Stimulated activated CD4-positive, alpha-beta T cell treated with anti-CD3 and anti-CD28 coated beads, Interleukin-4, amount 100 ng/mL, for 4 hours (primary cell): Measurements from ENCODE around the gene PLA2G4B.

Experiments
- DNase-seq, 2 experiments: peaks; one replicate each; pipeline ENCODE4 v3.0.0-alpha.2; 2020

Gene PLA2G4B

GRCh38 chr15:41872166-41872747 is 33.6 kb downstream of the PLA2G4B start:
- DNase-seq, result peak in 1 of 2 experiments; percentile 34

DNA sequence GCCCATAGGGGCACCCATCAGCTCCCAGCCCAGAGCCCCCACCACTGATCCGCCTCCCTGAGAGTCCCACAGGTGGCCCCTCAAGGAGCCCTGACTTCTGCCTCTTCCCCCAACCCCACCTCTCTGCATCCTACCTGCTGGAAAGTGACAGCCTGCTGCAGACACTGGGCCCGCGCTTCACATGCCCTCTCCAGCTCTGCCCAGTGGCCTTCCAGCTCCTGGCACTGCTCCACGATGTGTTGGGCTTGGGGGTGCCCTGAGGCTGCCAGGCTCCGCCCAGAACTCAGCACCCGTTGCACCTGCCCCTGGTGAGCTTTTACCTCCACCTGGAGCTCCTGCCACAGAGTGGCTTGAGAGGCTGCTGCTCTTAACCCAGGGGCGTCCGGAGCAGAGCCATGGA is 35.1 kb downstream of the PLA2G4B start:
- DNase-seq, result no peak

- no peak for DNase-seq
Observed at GRCh38 chr15:41874736-41875135, 36.1 kb downstream of the PLA2G4B start.

DNA sequence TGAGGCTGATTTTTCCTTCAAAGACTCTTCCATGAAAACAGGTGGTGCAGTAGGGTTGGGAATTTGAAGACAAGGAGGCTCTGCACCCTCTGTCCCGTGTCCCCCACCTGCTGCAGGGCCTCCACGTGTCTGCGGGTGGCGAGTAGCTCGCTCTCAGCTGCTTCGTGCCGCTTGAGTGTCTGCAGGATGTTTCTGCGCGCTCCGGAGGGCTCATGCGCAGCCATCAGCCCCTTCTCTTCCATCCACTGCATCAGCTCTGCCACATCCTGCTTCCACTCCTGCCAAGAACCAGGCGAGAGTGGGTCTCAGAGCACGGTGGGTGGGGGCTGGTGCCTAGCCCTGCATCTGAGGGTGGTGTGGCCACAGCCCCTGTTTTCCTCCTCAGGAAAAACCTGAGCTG is 37.4 kb downstream of the PLA2G4B start:
- no peak for DNase-seq

- DNase-seq, result no peak
Observed at GRCh38 chr15:41876689-41877088, 38.0 kb downstream of the PLA2G4B start.

DNA sequence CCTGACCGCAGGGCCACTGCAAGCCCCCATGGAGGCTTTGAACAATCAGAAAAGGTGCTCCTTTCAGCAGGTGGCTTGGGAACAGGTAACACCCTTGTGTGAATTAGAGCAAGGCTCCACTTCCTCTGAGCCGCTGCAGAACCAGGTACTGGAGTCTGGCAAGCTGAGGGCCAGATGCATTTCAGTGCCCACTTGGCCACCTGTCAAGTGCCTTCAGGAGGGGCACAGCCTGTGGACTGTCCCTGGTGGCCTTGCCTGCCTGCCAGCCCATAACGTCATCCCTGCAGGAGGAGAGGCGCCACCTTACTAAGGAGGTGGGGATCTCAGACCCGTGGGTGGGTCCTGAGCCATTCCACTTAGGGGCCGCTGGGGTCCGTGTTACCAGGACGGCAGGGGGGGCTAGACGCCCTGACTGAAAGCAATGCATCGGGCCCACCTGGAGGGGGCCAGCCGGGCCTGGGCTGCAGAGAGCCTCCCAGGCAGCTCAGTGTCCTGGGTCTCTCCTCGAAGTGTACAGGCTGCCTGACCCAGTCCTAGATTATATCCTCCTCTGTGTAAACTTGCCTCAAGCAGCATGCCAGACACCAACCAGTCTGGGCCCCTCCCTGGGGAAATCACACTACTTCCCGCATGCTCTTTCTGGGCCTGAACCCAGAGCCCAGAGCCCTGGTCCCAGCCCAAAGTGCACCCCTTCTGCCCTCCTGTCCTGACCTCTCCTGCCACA is 39.1 kb downstream of the PLA2G4B start:
- no peak for DNase-seq

GRCh38 chr15:41878355-41878699 is 39.7 kb downstream of the PLA2G4B start:
- no peak for DNase-seq

- DNase-seq, result no peak
Observed at GRCh38 chr15:41879321-41879845, 40.7 kb downstream of the PLA2G4B start.

- no peak for DNase-seq
Observed at GRCh38 chr15:41880156-41880877, 41.7 kb downstream of the PLA2G4B start.

GRCh38 chr15:41881086-41881485 is 42.4 kb downstream of the PLA2G4B start:
- no peak for DNase-seq

DNA sequence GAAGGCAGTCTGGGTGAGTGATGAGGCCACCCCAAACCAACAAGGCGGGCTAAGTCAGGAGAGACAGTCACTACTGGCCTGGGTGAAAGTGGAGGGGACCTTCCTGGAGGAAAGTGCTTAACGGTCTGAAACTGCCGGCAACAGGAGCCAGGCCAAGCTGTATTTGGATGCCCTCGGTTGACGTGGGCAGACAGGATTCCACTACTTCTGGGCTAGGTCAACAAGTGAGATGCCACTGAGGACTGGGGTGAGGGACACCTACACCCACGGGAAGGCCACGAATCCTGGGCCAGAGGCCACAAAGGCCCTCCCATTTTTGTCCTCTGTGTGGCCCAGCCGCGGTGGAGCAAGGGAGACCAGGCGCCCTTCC is 42.9 kb downstream of the PLA2G4B start:
- DNase-seq, result no peak

DNA sequence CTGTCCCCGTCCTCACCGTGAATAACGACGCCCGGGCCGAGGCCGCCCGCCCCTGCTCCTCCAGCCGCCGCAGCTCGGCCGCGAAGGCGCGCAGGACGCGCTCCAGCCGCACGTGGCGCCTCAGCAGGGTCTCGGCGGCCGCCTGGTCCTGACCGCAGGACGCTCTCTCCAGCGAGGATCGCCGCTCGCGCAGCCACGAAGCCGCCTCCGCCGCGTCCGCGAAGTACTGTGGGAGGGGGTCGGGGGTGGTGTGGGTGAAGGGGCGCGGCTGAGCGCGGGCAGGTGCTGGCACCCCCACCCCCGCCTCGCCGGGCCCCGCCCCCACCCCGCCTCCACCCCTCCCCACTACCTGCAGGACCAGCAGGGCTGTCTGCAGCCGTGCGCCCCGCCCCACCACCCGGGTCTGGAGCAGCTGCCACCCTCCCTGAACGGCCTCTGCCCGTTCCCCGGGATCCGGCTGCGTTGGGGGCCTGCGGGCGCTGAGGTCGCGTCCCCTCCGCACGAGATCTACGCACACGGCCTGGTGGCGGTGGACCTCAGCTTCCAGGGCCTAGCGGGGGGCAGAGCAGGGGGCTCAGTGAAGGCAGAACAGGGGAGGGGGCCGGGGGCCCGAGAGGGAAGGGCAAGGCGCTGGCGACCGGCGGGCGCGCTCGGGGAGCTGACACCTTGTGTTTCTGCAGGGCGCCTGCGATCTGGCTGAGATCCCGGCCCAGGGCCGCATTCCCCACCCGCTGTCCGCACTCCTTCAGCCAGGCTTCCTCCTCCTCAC is 43.5 kb downstream of the PLA2G4B start:
- peak in 1 of 2 experiments; percentile 6 for DNase-seq

DNA sequence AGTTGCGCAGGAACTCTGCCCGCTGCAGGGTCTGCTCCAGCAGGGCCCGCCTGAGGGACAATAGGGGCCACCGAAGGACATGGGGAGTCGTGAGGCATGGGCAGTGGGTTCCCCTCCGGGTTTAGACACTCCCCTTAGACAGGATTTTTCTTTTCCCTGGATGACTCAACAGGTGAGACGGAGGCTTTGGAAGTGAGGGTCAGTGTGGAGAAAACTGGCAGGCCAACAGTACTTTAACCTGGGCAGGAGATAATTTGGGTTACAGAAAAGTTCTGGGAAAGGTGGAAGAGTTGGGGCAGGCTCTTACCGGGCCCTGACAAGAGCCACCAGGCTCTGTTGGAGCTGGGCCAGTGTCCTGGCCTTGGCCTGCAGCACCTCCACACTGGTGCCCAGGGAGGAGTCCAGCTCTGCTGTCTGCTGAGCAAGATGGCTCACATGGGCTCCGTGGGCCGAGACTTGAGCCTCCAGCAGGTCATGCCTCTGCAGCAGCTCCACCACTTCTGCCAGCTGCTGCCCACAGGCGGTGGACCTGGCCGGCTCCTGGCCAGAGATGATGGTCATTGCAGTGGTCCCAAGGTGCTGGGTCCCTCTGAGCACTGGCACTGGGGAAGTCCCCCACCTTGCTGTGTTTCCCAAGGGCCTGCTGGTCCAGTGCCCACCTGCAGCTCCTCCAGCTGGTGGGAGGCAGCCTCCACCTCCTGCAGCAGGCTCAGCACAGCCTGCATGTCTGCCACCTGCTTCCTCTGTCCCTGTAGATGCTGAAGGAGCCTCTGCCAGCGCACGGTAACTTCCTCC is 44.2 kb downstream of the PLA2G4B start:
- no peak for DNase-seq

- DNase-seq, result no peak
Observed at GRCh38 chr15:41883484-41883825, 44.8 kb downstream of the PLA2G4B start.

- no peak for DNase-seq
Observed at GRCh38 chr15:41884458-41884857, 45.8 kb downstream of the PLA2G4B start.

DNA sequence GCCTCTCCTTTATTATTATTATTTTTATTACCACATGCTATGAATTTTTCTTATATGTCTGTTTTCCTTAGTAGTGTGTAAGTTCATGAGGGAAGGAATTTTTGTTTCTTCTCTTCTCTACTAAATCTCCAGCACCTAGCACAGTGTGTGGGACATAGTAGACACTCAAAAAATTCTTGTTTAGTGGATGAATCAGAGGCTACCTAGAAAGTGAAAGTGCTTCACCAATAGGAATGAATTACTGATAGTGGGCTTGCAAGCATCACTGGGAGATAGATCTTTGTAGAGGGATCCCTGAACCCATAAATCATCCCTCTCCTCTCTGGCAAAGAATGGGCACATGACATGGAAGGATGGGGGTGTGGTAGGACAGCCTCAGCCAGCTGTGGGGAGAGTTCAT is 46.7 kb downstream of the PLA2G4B start:
- no peak for DNase-seq

GRCh38 chr15:41885841-41886240 is 47.2 kb downstream of the PLA2G4B start:
- DNase-seq, result no peak

DNA sequence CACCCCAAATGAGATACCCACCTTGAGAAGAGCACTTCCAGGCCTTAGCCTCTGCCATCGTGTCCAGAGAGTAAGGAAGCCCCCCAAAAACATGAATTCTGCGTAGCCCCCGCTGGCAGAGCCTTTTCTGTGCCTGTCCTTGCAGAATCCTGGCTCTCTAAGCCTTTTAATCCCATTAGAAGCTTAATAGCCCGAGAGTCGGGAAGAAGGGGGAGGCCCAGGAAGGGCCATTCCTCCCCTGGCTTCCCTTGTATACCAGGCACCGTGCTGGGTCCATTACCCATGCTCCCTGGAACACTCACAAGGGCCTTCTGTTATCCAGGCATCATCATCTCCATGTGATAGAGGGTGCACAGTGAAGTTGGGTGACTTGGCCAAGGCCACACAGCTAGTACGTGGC is 48.1 kb downstream of the PLA2G4B start:
- DNase-seq, result no peak

DNA sequence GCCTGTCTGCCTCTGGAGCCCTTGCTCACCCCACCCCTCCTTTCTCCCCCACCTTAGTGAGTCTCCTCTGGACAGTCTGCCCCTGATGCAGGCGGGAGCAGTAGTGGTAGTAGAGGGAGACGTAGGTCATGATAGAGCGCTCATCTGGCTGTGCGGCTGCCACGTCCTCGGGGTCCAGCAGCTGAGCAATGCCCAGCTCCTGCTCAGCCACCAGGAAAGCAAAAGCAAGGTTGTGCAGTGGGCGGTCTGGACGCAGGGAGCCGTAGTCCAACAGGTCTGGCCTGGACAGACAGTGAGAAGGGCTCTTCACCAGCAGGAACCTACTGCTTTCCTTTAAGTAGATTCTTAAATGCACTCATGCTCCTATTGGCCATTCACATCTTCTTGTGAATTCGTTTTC is 48.5 kb downstream of the PLA2G4B start:
- no peak for DNase-seq

DNA sequence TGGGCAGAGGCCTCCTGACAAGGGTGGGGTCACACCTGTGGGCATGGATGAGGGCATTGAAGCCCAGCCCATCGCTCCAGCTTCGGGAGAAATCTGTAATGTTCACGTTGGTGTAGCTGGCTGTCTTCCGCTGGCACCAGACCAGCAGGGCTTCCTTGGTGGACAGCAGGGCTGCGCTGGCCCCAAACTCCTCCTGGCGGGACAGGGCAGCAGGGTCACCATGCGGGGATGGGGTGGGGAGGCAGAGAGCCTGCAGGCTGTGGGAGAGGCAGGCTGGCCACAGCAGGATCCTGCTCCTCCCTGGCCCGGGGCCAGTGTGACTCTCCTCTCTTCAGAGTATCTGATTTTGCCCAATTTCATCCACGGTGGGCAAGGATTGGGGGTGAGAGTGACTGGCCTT is 49.2 kb downstream of the PLA2G4B start:
- DNase-seq, result no peak

DNA sequence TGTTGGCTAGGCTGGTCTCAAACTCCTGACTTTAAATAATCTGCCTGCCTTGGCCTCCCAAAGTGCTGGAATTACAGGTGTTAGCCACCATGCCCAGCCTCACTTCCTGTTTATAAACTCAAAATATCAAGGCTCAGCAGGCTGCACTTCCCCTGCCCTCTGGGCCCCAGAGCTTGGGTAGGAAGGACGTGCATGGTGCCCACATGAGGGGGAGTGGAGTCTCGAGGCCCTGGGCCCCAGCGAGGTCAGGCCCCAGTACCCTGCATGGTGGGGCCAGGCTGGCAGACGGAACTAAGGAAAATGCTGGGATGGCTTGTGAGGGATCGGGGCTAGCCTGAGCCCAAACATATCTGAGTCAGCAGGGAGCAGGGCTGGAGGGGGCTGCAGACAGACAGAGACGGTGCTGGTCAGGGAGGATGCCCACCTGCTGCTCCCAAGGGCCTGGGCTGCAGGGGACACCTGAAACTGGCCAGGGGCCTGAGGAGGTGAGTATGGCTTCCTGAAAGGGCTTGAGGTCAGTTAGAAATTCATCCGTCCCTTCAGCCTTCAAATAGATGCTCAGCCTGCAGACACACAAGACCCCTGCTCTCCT is 50.1 kb downstream of the PLA2G4B start:
- DNase-seq, result no peak

- no peak for DNase-seq
Observed at GRCh38 chr15:41890050-41890690, 51.5 kb downstream of the PLA2G4B start.
